ENCODE measurements around the gene CNOT9. TPM values are rescaled to one million over a fixed set of nuclear protein-coding genes. Genes with fewer than 3 reads are reported as not detected.

The CNOT9 gene
- total and polyA plus RNA-seq, 2 donors (not counting 1 experiment from before 2014, with no cell fraction given): 28.0 to 54.5 TPM

DNA sequence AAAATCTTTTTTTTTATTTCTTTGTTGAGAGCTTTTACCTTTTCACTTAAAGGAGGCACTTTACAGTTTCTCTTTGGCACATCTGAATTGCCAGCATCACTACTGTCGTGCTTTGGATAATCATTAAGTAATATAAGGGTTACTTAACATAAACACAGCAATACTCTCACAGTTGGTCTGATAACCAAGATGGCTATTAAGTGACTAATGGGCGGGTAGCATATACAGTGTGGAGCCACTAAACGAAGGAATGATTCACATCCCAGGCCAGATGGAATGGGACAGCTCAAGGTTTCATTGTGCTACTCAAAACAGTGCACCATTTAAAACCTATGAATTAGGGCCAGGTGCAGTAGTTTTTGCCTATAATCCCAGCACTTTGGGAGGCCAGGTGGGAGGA, 28.6 kb upstream of the CNOT9 start:
- H3K4me1 Mint-ChIP-seq: no peaks in the 10 kb centered on the region
- peaks cover 30 to 70% of the 10 kb centered on the region in 2 experiments for H3K36me3 ChIP-seq (replicated peaks in 1 of 2; ENCODE audit: control extremely low read depth in 1 of 2, control insufficient read depth in 1 of 2, extremely low read depth in 1 of 2, insufficient read depth in 2 of 2, low read length in 1 of 2)
- H3K27me3 Mint-ChIP-seq: no peaks in the 10 kb centered on the region
- H4K20me1 ChIP-seq (ENCODE audit: control insufficient read depth, insufficient read depth, low read length, poor library complexity, severe bottlenecking): no peaks in the 10 kb centered on the region
- H3K9ac ChIP-seq (ENCODE audit: low read length): no peak overlapping the region
- H3K27ac Mint-ChIP-seq: no peak overlapping the region
- POLR2A ChIA-PET: no interaction called here
- H3K4me1 ChIP-seq (ENCODE audit: control insufficient read depth in 2 of 2, insufficient read depth in 2 of 2, low read length in 2 of 2): no peaks in the 10 kb centered on the region
- peaks cover 4% of the 10 kb centered on the region for H3K79me2 ChIP-seq (ENCODE audit: control insufficient read depth, insufficient read depth, low read length)
- H3K4me3 Mint-ChIP-seq: no peak overlapping the region
- no peak overlapping the region for H2AFZ ChIP-seq (ENCODE audit: insufficient read depth, low read depth, low read length, poor library complexity, severe bottlenecking)
- CTCF ChIA-PET: no interaction called here
- intact Hi-C loops (cut with micrococcal nuclease): no loop called here
- no peak for ATAC-seq (ENCODE audit: low read depth)
- H3K4me3 ChIP-seq (ENCODE audit: control extremely low read depth in 1 of 5, extremely low read depth in 1 of 5, insufficient read depth in 1 of 5, low read depth in 2 of 5, low read length in 4 of 5): no peak overlapping the region
- no peak overlapping the region for H3K27ac ChIP-seq (ENCODE audit: low read length in 2 of 2)
- no peaks in the 10 kb centered on the region for H3K9me3 Mint-ChIP-seq (ENCODE audit: insufficient read depth)
- H3K4me2 ChIP-seq (replicated peaks; ENCODE audit: low read depth, low read length, poor library complexity, severe bottlenecking): no peak overlapping the region
- DNase-seq: no peak
- no CpG with 5 or more reads among the region's 3 CpGs for WGBS (ENCODE audit: insufficient coverage)
- no peak for TF ChIP-seq EZH2 (IDR thresholded peaks at IDR 0.05; ENCODE audit: borderline replicate concordance, insufficient read depth, low read depth, low read length, poor library complexity, severe bottlenecking)
- no peaks in the 10 kb centered on the region for H3K9me3 ChIP-seq (ENCODE audit: control extremely low read depth in 1 of 3, control insufficient read depth in 2 of 3, insufficient read depth in 1 of 3, low read length in 2 of 3)
- no peaks in the 10 kb centered on the region for H3K27me3 ChIP-seq (replicated peaks in 1 of 4; ENCODE audit: control extremely low read depth in 1 of 4, control insufficient read depth in 3 of 4, insufficient read depth in 4 of 4, low read length in 3 of 4)

DNA sequence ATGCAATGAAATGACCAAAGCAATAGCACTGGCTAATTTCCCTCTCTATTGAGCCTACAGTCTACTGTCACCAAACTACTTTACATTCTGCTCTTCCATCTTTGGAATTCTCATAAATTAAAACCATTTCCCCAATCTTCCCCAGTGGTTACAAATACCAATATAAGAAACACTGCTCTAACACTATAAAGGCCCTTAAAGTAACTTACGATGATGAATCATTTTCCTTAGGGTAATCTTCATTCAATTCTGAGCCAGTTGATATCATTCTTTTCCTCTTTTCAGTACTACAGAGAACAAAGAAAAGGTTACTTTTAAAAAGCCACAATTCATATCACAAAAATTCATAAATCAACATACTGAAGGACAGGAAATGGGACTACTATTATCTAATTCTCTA, 22.6 kb upstream of the CNOT9 start:
- H3K9me3 Mint-ChIP-seq (ENCODE audit: insufficient read depth): no peaks in the 10 kb centered on the region
- no peak overlapping the region for H3K9ac ChIP-seq (ENCODE audit: low read length)
- no peak overlapping the region for H3K4me3 ChIP-seq (ENCODE audit: control extremely low read depth in 1 of 5, extremely low read depth in 1 of 5, insufficient read depth in 1 of 5, low read depth in 2 of 5, low read length in 4 of 5)
- TF ChIP-seq CTCF (IDR thresholded peaks at IDR 0.05) (no peak), EZH2 (IDR thresholded peaks at IDR 0.05; ENCODE audit: borderline replicate concordance, insufficient read depth, low read depth, low read length, poor library complexity, severe bottlenecking) (no peak)
- H3K27ac ChIP-seq (ENCODE audit: low read length in 2 of 2): no peak overlapping the region
- WGBS (ENCODE audit: insufficient coverage): no CpG with 5 or more reads among the region's 1 CpG
- no peaks in the 10 kb centered on the region for H3K9me3 ChIP-seq (ENCODE audit: control extremely low read depth in 1 of 3, control insufficient read depth in 2 of 3, insufficient read depth in 1 of 3, low read length in 2 of 3)
- H3K27ac Mint-ChIP-seq: no peak overlapping the region
- H3K27me3 Mint-ChIP-seq: no peaks in the 10 kb centered on the region
- no peaks in the 10 kb centered on the region for H3K4me1 ChIP-seq (ENCODE audit: control insufficient read depth in 2 of 2, insufficient read depth in 2 of 2, low read length in 2 of 2)
- H4K20me1 ChIP-seq (ENCODE audit: control insufficient read depth, insufficient read depth, low read length, poor library complexity, severe bottlenecking): no peaks in the 10 kb centered on the region
- CTCF ChIA-PET: no interaction called here
- no peak overlapping the region for H3K4me3 Mint-ChIP-seq
- no peaks in the 10 kb centered on the region for H3K79me2 ChIP-seq (ENCODE audit: control insufficient read depth, insufficient read depth, low read length)
- ATAC-seq (ENCODE audit: low read depth): no peak
- DNase-seq: no peak
- no peak overlapping the region for H3K4me2 ChIP-seq (replicated peaks; ENCODE audit: low read depth, low read length, poor library complexity, severe bottlenecking)
- H3K36me3 ChIP-seq (replicated peaks in 1 of 2; ENCODE audit: control extremely low read depth in 1 of 2, control insufficient read depth in 1 of 2, extremely low read depth in 1 of 2, insufficient read depth in 2 of 2, low read length in 1 of 2): peaks cover 19 to 66% of the 10 kb centered on the region in 2 experiments
- H2AFZ ChIP-seq (ENCODE audit: insufficient read depth, low read depth, low read length, poor library complexity, severe bottlenecking): no peak overlapping the region
- H3K4me1 Mint-ChIP-seq: no peaks in the 10 kb centered on the region
- POLR2A ChIA-PET: no interaction called here
- no peaks in the 10 kb centered on the region for H3K27me3 ChIP-seq (replicated peaks in 1 of 4; ENCODE audit: control extremely low read depth in 1 of 4, control insufficient read depth in 3 of 4, insufficient read depth in 4 of 4, low read length in 3 of 4)
- intact Hi-C loops (cut with micrococcal nuclease): no loop called here
